Adrenal gland (tissue), 5 donors: ENCODE results near the gene AKR1B1.

Source experiments
- POLR2A ChIP-seq, 2 donors: fragments of 450-650 bp; IDR thresholded peaks; one replicate each; pipeline ENCODE4 v1.6.1; 2017; ENCODE audit warnings: antibody characterized with exemption in 2 of 2, mild to moderate bottlenecking in 2 of 2, moderate library complexity in 1 of 2
- TF ChIP-seq, protein P1 (sequence below), 6 experiments: fragments of 450-650 bp in 4 of 6; fragments of 200-600 bp in 2 of 6; sonication (generic) in 1 of 6; IDR thresholded peaks; 1 replicate in 5 of 6; 2 replicates in 1 of 6; pipeline versions ENCODE4 v1.5.1 to v1.8.0; 2016 to 2021; ENCODE audit warnings: antibody characterized with exemption in 6 of 6, mild to moderate bottlenecking in 2 of 6, moderate library complexity in 1 of 6
- donor health status: DM: no; HTN: no; CAD: no.

DNA sequence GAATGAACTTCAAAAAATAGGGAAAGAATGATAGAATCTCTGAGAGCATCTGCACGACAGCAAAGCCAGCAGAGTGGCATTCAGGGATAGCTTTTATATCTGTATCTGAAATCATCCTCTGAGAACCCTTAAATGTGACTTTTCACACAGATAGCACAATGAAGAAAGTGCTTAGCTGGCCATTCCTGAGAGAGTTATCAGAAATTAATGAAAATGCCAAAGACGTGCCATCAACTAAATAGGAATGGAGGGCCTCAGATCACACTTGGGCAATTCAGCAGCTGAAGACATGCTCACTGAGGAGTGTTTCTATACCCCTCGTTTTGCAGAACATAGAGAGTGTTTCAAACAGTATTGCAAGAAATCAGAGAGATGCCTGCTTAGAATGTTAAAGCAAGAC lies 51.6 kb downstream of the AKR1B1 start:
- TF ChIP-seq, protein P1, sequence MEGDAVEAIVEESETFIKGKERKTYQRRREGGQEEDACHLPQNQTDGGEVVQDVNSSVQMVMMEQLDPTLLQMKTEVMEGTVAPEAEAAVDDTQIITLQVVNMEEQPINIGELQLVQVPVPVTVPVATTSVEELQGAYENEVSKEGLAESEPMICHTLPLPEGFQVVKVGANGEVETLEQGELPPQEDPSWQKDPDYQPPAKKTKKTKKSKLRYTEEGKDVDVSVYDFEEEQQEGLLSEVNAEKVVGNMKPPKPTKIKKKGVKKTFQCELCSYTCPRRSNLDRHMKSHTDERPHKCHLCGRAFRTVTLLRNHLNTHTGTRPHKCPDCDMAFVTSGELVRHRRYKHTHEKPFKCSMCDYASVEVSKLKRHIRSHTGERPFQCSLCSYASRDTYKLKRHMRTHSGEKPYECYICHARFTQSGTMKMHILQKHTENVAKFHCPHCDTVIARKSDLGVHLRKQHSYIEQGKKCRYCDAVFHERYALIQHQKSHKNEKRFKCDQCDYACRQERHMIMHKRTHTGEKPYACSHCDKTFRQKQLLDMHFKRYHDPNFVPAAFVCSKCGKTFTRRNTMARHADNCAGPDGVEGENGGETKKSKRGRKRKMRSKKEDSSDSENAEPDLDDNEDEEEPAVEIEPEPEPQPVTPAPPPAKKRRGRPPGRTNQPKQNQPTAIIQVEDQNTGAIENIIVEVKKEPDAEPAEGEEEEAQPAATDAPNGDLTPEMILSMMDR (IDR thresholded peaks at IDR 0.05) = no peak
- TF ChIP-seq POLR2A (IDR thresholded peaks at IDR 0.05) = no peak
